Endodermal cell (in vitro differentiated cells): ENCODE measurements around the gene PCP4. TPM values are rescaled to one million over a fixed set of nuclear protein-coding genes. Genes with fewer than 3 reads are reported as not detected.

Source experiments
- DNase-seq: peaks from one replicate; pipeline ENCODE4 v3.0.0-alpha.2; 2017
- H3K27ac ChIP-seq: 2 replicates; pipeline ENCODE4 v1.5.1; 2013; ENCODE audit warnings: mild to moderate bottlenecking, low read depth, low read length, moderate library complexity
- H3K27me3 ChIP-seq: 2 replicates; pipeline ENCODE4 v1.6.1; 2013; ENCODE audit warnings: mild to moderate bottlenecking, low read length, moderate library complexity; ENCODE audit not compliant: insufficient read depth, control insufficient read depth, poor library complexity, severe bottlenecking
- H3K36me3 ChIP-seq: 2 replicates; pipeline ENCODE4 v1.7.0; 2013; ENCODE audit warnings: mild to moderate bottlenecking, low read length, moderate library complexity; ENCODE audit not compliant: control insufficient read depth, insufficient read depth
- H3K4me1 ChIP-seq: one replicate; pipeline ENCODE4 v1.7.0; 2013; ENCODE audit warnings: low read length; ENCODE audit not compliant: control insufficient read depth, insufficient read depth
- H3K4me3 ChIP-seq: 2 replicates; pipeline ENCODE4 v1.5.1; 2013; ENCODE audit warnings: mild to moderate bottlenecking, low read length, moderate library complexity
- H3K9ac ChIP-seq: 2 replicates; pipeline ENCODE4 v1.6.1; 2013; ENCODE audit warnings: mild to moderate bottlenecking, low read length, moderate library complexity; ENCODE audit not compliant: poor library complexity, severe bottlenecking; ENCODE audit errors: extremely low read depth
- H3K9me3 ChIP-seq: 2 replicates; pipeline ENCODE4 v1.6.1; 2013; ENCODE audit warnings: mild to moderate bottlenecking, low read length, moderate library complexity; ENCODE audit not compliant: control insufficient read depth
- H3K27ac Mint-ChIP-seq: 2 replicates; pipeline ENCODE4 v1.8.0; 2020; ENCODE audit warnings: mixed read lengths
- H3K27me3 Mint-ChIP-seq: 2 replicates; pipeline ENCODE4 v1.8.0; 2021; ENCODE audit warnings: mild to moderate bottlenecking, mixed read lengths; ENCODE audit not compliant: insufficient read depth
- H3K36me3 Mint-ChIP-seq: 2 replicates; pipeline ENCODE4 v1.8.0; 2020; ENCODE audit warnings: low read depth, mixed read lengths
- H3K4me1 Mint-ChIP-seq: 2 replicates; pipeline ENCODE4 v1.8.0; 2020; ENCODE audit warnings: mixed read lengths
- H3K4me3 Mint-ChIP-seq: 2 replicates; pipeline ENCODE4 v1.8.0; 2020; ENCODE audit warnings: mild to moderate bottlenecking, moderate library complexity, mixed read lengths
- H3K9me3 Mint-ChIP-seq: 2 replicates; pipeline ENCODE4 v1.8.0; 2020; ENCODE audit warnings: mild to moderate bottlenecking, mixed read lengths
- WGBS, 2 experiments: methylation state at CpG; one replicate each; pipeline versions ENCODE4 v1.1.5 to v1.1.7; 2013; ENCODE audit warnings: missing lambda C conversion rate in 2 of 2, mixed read lengths in 1 of 2; ENCODE audit not compliant: insufficient coverage in 1 of 2, insufficient read length in 1 of 2; 5-methylcytosine and 5-hydroxymethylcytosine counted together
- total RNA-seq, 2 donors: library from RNA; stranded (reverse); fragmentation: NEBNext Ultra II Directional in 1 of 2; extraction: Animal tissue kit (Norgen Biotek cat#: 25700) in 1 of 2; gene quantifications; 2 replicates in 1 of 2; 3 replicates in 1 of 2; pipeline ENCODE4 v1.2.1, GENCODE V29; 2021
- TF ChIP-seq, protein P1 (sequence below): fragments of 200-600 bp; sonication (generic); conservative IDR thresholded peaks from 2 replicates; pipeline ENCODE4 v1.5.0; 2021; ENCODE audit warnings: antibody characterized with exemption, mild to moderate bottlenecking

The PCP4 gene
- total RNA-seq, 2 donors from 2014 or later: 0.44 TPM; not detected in 1

DNA sequence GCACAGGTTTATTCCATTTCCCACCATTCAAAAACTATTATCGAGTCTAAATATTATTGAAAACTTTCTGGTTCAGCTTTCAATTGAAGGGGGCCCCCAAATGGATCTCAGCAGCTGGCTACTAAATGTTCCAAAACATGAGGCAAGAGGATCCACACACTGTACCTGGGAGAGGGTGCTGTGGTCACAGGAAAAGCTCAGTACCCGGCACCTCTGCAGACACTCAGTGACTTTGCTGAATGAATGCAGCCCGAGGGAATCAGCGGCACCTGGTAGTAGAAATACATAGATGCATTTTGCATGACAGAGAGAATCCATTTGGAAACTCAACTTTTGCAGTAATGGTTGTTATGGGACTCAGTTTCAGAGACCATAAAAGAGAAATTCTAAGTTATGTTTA lies 89.3 kb downstream of the PCP4 start:
- no peak for DNase-seq
- H3K4me1 ChIP-seq: no peaks in the 10 kb centered on the region
- H3K4me3 ChIP-seq: no peak overlapping the region
- no peaks in the 10 kb centered on the region for H3K36me3 ChIP-seq
- H3K9me3 ChIP-seq: peaks cover 18% of the 10 kb centered on the region
- WGBS, 2 experiments: 91 to 96% methylated on average over 4 of the region's 4 CpGs
- peaks cover 18% of the 10 kb centered on the region for H3K4me1 Mint-ChIP-seq
- no peak overlapping the region for H3K4me3 Mint-ChIP-seq
- H3K27ac Mint-ChIP-seq: no peak overlapping the region
- H3K27ac ChIP-seq: no peak overlapping the region
- H3K36me3 Mint-ChIP-seq: no peaks in the 10 kb centered on the region
- H3K27me3 ChIP-seq: no peaks in the 10 kb centered on the region
- H3K27me3 Mint-ChIP-seq: peaks cover 5% of the 10 kb centered on the region
- H3K9me3 Mint-ChIP-seq: peaks cover 22% of the 10 kb centered on the region
- H3K9ac ChIP-seq: no peak overlapping the region
- TF ChIP-seq, protein P1, sequence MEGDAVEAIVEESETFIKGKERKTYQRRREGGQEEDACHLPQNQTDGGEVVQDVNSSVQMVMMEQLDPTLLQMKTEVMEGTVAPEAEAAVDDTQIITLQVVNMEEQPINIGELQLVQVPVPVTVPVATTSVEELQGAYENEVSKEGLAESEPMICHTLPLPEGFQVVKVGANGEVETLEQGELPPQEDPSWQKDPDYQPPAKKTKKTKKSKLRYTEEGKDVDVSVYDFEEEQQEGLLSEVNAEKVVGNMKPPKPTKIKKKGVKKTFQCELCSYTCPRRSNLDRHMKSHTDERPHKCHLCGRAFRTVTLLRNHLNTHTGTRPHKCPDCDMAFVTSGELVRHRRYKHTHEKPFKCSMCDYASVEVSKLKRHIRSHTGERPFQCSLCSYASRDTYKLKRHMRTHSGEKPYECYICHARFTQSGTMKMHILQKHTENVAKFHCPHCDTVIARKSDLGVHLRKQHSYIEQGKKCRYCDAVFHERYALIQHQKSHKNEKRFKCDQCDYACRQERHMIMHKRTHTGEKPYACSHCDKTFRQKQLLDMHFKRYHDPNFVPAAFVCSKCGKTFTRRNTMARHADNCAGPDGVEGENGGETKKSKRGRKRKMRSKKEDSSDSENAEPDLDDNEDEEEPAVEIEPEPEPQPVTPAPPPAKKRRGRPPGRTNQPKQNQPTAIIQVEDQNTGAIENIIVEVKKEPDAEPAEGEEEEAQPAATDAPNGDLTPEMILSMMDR: no peak

DNA sequence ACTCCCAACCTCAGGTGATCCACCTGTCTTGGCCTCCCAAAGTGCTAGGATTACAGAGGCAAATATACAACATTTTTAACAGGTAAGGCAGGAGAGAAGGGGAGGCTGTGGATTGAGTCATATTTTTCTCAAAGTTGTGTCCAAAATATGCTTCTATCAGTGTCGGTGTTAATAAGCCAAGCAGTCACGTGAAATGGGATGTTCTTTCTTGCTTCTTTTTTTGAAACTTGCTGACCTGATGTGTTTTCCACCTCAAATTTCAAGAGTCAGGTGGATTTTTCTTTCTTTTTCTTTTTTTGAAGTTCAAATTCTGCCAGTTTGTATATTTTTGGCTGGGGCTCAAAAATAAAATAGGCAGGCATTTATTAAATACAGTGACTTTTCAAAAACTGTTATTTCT lies 91.5 kb downstream of the PCP4 start:
- no peak overlapping the region for H3K27ac ChIP-seq
- no peak overlapping the region for H3K4me3 Mint-ChIP-seq
- no peak overlapping the region for H3K27ac Mint-ChIP-seq
- peaks cover 18% of the 10 kb centered on the region for H3K9me3 ChIP-seq
- H3K36me3 ChIP-seq: no peaks in the 10 kb centered on the region
- H3K4me3 ChIP-seq: no peak overlapping the region
- no peaks in the 10 kb centered on the region for H3K27me3 ChIP-seq
- peaks cover 27% of the 10 kb centered on the region for H3K9me3 Mint-ChIP-seq
- no peak for DNase-seq
- peaks cover 10% of the 10 kb centered on the region for H3K4me1 Mint-ChIP-seq
- H3K4me1 ChIP-seq: no peaks in the 10 kb centered on the region
- no peak overlapping the region for H3K9ac ChIP-seq
- TF ChIP-seq, protein P1: no peak
- H3K36me3 Mint-ChIP-seq: no peaks in the 10 kb centered on the region
- 96 to 100% methylated on average over 2 of the region's 2 CpGs for WGBS, 2 experiments
- H3K27me3 Mint-ChIP-seq: peaks cover 3% of the 10 kb centered on the region

DNA sequence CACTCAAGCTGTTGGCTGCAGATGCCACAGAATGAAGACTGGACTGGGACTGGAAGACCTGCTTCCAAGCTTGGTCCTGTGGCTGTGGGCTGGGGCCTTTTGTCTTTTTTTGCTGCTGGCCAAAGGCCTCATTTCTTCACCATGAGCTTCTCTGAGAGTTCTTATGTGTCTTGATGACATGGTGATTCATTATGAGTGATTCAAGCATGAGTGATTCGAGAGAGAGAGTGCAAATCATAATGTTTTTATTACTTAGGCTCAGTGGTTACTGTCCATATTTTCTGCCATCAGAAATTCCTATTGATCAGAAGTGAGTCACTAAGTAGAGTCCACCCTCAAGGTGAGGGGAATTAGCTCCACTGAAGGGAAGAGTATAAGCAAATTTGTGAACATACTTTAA lies 94.0 kb downstream of the PCP4 start:
- Mint-ChIP-seq H3K9me3 (peaks cover 30% of the 10 kb centered on the region), H3K4me1 (peaks cover 3% of the 10 kb centered on the region), H3K27me3 (peaks cover 3% of the 10 kb centered on the region), H3K4me3 (no peak overlapping the region), H3K36me3 (no peaks in the 10 kb centered on the region), H3K27ac (no peak overlapping the region)
- WGBS, 2 experiments: 80 to 81% methylated on average over 1 of the region's 1 CpG
- H3K4me1 ChIP-seq: no peaks in the 10 kb centered on the region
- H3K27ac ChIP-seq: no peak overlapping the region
- H3K9me3 ChIP-seq: peaks cover 18% of the 10 kb centered on the region
- H3K4me3 ChIP-seq: no peak overlapping the region
- H3K27me3 ChIP-seq: no peaks in the 10 kb centered on the region
- TF ChIP-seq, protein P1: no peak
- H3K36me3 ChIP-seq: no peaks in the 10 kb centered on the region
- no peak for DNase-seq
- H3K9ac ChIP-seq: no peak overlapping the region
